SK-N-MC (cell line): ENCODE results near the gene NUDC.
"Not testable (repeated sequence)": the region's sequence is repeated elsewhere in the genome, so short reads cannot be mapped to it uniquely, and the experiment has no call there.

Experiments used
- DNase-seq: peaks from one replicate; pipeline ENCODE4 v3.0.0-alpha.2; 2011; ENCODE audit warnings: low read depth, low spot score
- H3K27ac ChIP-seq: fragments of 200-600 bp; sonication (generic); 2 replicates; pipeline ENCODE4 v1.5.1; 2016; ENCODE audit warnings: mixed run types
- H3K36me3 ChIP-seq: fragments of 200-600 bp; sonication (generic); 2 replicates; pipeline ENCODE4 v1.6.1; 2017; ENCODE audit warnings: antibody characterized with exemption, low read length, mixed read lengths; ENCODE audit not compliant: insufficient read depth
- H3K4me3 ChIP-seq: fragments of 200-600 bp; sonication (generic); 2 replicates; pipeline ENCODE4 v1.5.1; 2016
- H3K9ac ChIP-seq: fragments of 200-600 bp; sonication (generic); 2 replicates; pipeline ENCODE4 v1.8.0; 2017; ENCODE audit warnings: mixed run types, mixed read lengths; ENCODE audit not compliant: insufficient read length
- H3K9me3 ChIP-seq: fragments of 200-600 bp; sonication (generic); 2 replicates; pipeline ENCODE4 v1.6.1; 2017; ENCODE audit warnings: low read depth, mild to moderate bottlenecking, antibody characterized with exemption, low read length, moderate library complexity, mixed read lengths
- EZH2 ChIP-seq: fragments of 200-600 bp; sonication (generic); IDR thresholded peaks from one replicate; pipeline ENCODE4 v1.6.1; 2017; ENCODE audit warnings: antibody characterized with exemption
- FOXP2 ChIP-seq: optimal IDR thresholded peaks from 2 replicates; pipeline ENCODE3; 2011; ENCODE audit warnings: mild to moderate bottlenecking, moderate library complexity; ENCODE audit not compliant: insufficient read depth; ENCODE audit errors: extremely low read length, control extremely low read depth
- POLR2AphosphoS5 ChIP-seq: IDR thresholded peaks from 2 replicates; pipeline ENCODE4 v1.6.1; 2012; ENCODE audit warnings: mild to moderate bottlenecking, low read depth, low read length, borderline replicate concordance

NUDC gene

DNA sequence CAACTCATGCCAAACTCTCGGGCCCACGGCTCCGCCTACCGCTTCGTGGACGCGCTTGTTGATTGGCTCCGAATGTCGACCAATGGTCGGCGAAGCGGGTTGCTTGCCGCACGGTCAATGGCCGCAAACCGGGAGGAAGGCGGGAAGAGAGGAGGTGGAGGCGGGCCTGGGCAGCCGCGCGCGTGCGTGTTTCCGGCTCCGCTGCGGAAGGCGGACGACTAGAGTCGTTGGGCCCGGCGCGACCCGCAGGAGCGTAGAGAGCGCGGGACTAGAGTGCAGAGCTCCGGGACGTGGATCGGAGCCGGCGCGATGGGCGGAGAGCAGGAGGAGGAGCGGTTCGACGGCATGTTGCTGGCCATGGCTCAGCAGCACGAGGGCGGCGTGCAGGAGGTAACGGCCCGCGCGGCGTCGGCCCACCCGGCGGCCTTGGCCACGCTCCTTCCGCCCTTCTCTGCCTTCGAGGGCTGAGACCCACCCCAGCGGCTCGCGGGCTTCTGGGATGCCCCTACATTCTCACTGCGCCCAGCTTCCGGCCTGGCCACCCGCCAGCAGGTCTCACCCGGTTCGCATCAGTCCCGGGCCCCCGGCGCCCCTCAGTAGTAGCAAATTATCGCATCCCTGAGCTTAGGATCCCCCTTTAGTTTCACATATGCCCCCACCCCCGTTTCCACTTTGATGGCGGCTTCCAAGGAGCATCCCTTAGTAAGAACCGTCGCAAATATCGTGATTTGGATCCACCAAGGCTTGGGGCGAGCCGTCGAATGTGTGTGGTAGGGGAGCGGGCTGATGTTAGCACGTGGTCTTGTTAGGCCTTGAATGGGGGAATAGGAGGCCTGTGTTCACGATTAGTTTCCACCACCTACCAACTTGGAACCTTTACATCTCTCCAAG is at the start of gene NUDC:
Gene NUDC (plus strand): TSS at position 204 of the 891 bp plus-strand sequence. CDS start 106 bp downstream, at position 310.
- TF ChIP-seq EZH2 (no peak), POLR2AphosphoS5 (peak; percentile 93), FOXP2 (no peak)
- Histone ChIP-seq H3K9ac (peak within 1 kb of the TSS; percentile 94), H3K9me3 (no peaks in the 10 kb centered on the region), H3K36me3 (peaks cover 34% of the 10 kb centered on the region), H3K27ac (peak within 1 kb of the TSS; percentile 9; the same call in 1 of the 2 replicates), H3K4me3 (peak within 1 kb of the TSS; percentile 96)
- peak; percentile 56 for DNase-seq

DNA sequence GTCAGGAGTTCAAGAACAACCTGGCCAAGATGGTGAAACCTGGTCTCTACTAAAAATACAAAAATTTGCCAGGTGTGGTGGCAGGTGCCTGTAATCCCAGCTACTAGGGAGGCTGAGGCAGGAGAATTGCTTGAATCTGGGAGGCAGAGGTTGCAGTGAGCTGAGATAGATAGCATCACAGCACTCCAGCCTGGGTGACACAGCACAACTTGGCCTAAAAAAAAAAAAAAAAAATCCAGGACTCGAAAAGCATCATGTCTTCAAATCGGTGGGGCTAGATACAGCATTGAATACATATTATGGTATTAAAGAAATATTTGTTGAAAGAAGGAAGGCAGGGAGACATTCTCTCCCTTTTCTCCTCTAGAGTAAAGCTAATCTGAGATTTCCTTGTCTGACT is 48.4 kb upstream of the NUDC start:
- H3K9me3 ChIP-seq, H3K9ac ChIP-seq, H3K36me3 ChIP-seq, H3K27ac ChIP-seq, DNase-seq, H3K4me3 ChIP-seq: not testable (repeated sequence)

DNA sequence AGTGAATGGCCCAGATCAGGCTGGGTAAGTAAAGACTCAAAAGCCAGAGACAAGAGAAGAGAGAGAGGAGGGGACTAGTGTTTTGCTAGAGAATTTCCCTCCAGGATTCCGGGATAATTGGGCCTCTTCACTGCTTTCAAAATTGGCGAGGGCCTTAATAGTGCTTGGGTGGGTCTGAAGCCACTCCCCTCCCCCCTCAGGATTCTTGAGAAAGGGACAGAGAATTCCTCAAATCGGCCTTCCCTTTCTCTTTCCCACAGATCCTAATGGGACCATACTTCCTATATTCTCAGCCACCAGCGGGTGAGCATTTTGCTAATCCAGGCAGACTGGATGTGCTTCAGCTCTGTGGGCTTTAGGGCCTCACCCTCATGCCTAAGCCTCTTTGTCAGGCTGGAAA is 46.6 kb upstream of the NUDC start:
- H3K36me3 ChIP-seq: peaks cover 11% of the 10 kb centered on the region; the same call in 1 of the 2 replicates
- H3K9ac ChIP-seq: no peak overlapping the region
- DNase-seq: no peak
- TF ChIP-seq EZH2: no peak
- TF ChIP-seq POLR2AphosphoS5: no peak
- TF ChIP-seq FOXP2: no peak
- H3K4me3 ChIP-seq: no peak overlapping the region
- H3K9me3 ChIP-seq: no peaks in the 10 kb centered on the region
- no peak overlapping the region for H3K27ac ChIP-seq

DNA sequence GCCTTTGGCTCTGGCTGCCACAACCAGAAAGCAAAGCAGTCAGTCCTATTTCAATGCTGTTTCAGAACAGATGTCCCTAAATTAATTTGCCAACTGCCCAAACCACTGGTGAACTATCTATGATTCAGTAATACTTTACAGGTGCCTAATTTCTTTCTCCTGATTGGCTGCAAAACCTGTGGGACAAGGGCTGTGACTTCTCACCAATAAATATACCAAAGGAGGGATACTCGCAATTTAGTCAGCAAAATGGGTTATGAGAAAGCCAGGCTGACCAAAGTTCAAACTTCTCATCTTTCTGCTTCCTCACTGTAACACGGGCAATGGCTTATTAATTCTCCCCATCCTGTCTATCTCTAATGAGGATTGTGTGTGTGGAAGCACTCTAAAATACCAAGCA is 44.2 kb upstream of the NUDC start:
- DNase-seq: no peak
- Histone ChIP-seq H3K9me3 (no peaks in the 10 kb centered on the region), H3K4me3 (no peak overlapping the region), H3K36me3 (peaks cover 25% of the 10 kb centered on the region; the same call in 1 of the 2 replicates), H3K27ac (no peak overlapping the region), H3K9ac (no peak overlapping the region)
- TF ChIP-seq POLR2AphosphoS5 (no peak), EZH2 (no peak), FOXP2 (no peak)

DNA sequence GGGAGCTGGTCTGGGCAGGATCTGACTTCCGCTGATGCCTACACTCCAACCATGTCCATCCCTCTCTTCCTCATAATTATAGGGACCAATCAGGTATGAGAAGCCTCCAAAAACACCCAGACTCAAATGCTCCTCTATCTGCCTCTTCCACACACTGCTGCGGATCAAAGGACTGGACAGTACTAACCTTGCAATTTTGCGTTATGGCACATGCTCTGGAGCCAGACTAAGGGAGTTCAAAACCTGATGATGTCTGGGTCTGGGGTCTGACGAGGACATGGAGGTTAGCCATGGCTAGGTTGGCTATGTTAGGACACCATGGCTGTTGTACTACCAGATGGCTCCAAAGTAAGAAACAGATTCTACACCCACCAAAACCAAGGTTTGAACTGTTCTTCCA is 41.8 kb upstream of the NUDC start:
- no peak overlapping the region for H3K9ac ChIP-seq
- no peak overlapping the region for H3K27ac ChIP-seq
- no peak for DNase-seq
- no peak for TF ChIP-seq POLR2AphosphoS5
- no peak for TF ChIP-seq FOXP2
- TF ChIP-seq EZH2: no peak
- H3K36me3 ChIP-seq: peaks cover 46% of the 10 kb centered on the region; the same call in 1 of the 2 replicates
- no peak overlapping the region for H3K4me3 ChIP-seq
- no peaks in the 10 kb centered on the region for H3K9me3 ChIP-seq

DNA sequence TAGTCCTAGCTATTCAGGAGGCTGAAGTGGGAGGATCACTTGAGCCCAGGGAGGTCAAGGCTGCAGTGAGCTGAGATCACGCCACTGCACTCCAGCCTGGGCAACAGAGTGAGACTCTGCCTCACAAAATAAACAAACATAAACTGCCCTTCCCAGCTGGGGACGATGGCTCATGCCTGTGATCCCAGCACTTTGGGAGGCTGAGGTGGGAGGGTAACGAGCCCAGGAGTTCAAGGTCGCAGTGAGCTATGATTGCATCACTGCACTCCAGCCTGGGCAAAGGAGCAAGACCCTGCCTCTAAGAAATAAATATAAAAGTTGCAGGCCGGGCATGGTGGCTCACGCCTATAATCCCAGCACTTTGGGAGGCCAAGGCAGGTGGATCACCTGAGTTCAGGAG is 39.9 kb upstream of the NUDC start:
- not testable (repeated sequence) for H3K27ac ChIP-seq, H3K4me3 ChIP-seq, H3K9me3 ChIP-seq, H3K9ac ChIP-seq, DNase-seq
- peaks cover 55% of the 10 kb centered on the region; the same call in 1 of the 2 replicates for H3K36me3 ChIP-seq

GRCh38 chr1:26882696-26883463 is 38.7 kb upstream of the NUDC start:
- TF ChIP-seq POLR2AphosphoS5: no peak
- TF ChIP-seq FOXP2: no peak
- no peak for TF ChIP-seq EZH2

GRCh38 chr1:26887125-26887524 is 34.4 kb upstream of the NUDC start:
- H3K9me3 ChIP-seq: no peaks in the 10 kb centered on the region
- TF ChIP-seq FOXP2 (no peak), EZH2 (no peak), POLR2AphosphoS5 (no peak)
- no peak for DNase-seq
- no peak overlapping the region for H3K4me3 ChIP-seq
- H3K9ac ChIP-seq: no peak overlapping the region
- peaks cover 51% of the 10 kb centered on the region for H3K36me3 ChIP-seq
- H3K27ac ChIP-seq: no peak overlapping the region

More at GRCh38 chr1:26882696-26883463, 38.7 kb upstream of the NUDC start:
- Histone ChIP-seq H3K4me3 (no peak overlapping the region), H3K9ac (no peak overlapping the region), H3K9me3 (no peaks in the 10 kb centered on the region), H3K27ac (no peak overlapping the region), H3K36me3 (peaks cover 56% of the 10 kb centered on the region)
- no peak for DNase-seq
